Caki2 (cell line): ENCODE measurements around the gene IER5. TPM values are rescaled to one million over a fixed set of nuclear protein-coding genes. Genes with fewer than 3 reads are reported as not detected.
A peak's percentile ranks its signal among the peaks of the same experiment; 100 is the strongest.

Source experiments
- DNase-seq: peaks from one replicate; pipeline ENCODE4 v3.0.0-alpha.2; 2015; ENCODE audit warnings: low read depth
- in situ Hi-C: cut with HindIII; loops from 2 replicates; pipeline ENCODE4 v1.10.0; 2016; ENCODE audit warnings: low sequenced_read_pairs, low pct_unique_long_range_greater_than_20kb, mixed read lengths
- total RNA-seq: library from RNA; depleted of rRNA; stranded (reverse); fragments of >200 nt; shearing (Covaris generic); gene quantifications from 2 replicates; pipeline ENCODE4 v1.2.3, GENCODE V29; 2014; ENCODE audit warnings: low replicate concordance

IER5 gene
- total RNA-seq, 1 experiment from 2014 or later = 12.5 TPM

GRCh38 chr1:181073638-181074037 lies 14.9 kb upstream of the IER5 start:
- DNase-seq = peak; percentile 57

GRCh38 chr1:181075766-181076350 lies 12.6 kb upstream of the IER5 start:
- DNase-seq = peak; percentile 25
- in situ Hi-C loops = no loop called here

More at GRCh38 chr1:181073638-181074037, 14.9 kb upstream of the IER5 start:
- in situ Hi-C loops = no loop called here

GRCh38 chr1:181076852-181077251 lies 11.6 kb upstream of the IER5 start:
- no peak for DNase-seq
- in situ Hi-C loops = no loop called here

- in situ Hi-C loops = no loop called here
- no peak for DNase-seq
These were observed 10.8 kb upstream of the IER5 start for GRCh38 chr1:181077576-181078242.

GRCh38 chr1:181079382-181079781 lies 9.1 kb upstream of the IER5 start:
- in situ Hi-C loops = no loop called here
- no peak for DNase-seq

DNA sequence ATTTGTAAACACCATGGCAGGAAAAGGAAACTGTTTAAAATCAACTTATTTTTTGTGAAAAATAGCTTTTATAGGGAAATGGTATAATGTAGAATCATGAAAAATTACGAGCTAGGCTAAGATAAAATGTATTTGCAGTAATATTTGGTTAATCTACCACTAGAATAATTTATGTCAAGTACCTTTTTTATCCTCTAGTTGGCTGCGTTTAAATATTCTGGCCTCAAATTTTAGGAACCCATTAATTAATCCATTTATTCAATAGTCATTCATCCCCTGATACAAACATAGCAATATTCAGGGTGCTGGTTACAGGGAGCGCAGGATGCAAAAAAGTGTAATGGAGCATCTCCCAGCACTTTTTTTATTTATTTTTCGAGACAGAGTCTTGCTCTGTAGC lies 8.6 kb upstream of the IER5 start:
- in situ Hi-C loops = no loop called here
- no peak for DNase-seq

DNA sequence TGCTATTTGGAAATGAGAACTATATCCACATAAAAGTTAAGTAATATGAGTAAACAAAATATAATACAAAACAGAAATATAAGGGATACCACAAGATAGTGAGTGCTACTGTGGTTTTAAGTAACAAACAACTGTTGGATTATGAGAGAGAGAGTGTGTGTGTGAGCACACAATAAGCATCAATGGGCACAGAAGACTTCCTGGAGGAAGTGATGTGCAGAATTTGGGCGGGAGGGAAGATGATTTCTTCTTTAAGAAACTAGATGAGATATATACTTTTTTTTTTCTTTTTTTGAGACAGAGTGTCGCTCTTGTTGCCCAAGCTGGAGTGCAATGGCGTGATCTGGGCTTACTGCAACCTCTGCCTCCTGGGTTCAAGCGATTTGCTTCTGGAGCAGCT lies 7.9 kb upstream of the IER5 start:
- in situ Hi-C loops = no loop called here
- DNase-seq = no peak

GRCh38 chr1:181081395-181081794 lies 7.1 kb upstream of the IER5 start:
- in situ Hi-C loops = no loop called here
- DNase-seq = no peak

DNA sequence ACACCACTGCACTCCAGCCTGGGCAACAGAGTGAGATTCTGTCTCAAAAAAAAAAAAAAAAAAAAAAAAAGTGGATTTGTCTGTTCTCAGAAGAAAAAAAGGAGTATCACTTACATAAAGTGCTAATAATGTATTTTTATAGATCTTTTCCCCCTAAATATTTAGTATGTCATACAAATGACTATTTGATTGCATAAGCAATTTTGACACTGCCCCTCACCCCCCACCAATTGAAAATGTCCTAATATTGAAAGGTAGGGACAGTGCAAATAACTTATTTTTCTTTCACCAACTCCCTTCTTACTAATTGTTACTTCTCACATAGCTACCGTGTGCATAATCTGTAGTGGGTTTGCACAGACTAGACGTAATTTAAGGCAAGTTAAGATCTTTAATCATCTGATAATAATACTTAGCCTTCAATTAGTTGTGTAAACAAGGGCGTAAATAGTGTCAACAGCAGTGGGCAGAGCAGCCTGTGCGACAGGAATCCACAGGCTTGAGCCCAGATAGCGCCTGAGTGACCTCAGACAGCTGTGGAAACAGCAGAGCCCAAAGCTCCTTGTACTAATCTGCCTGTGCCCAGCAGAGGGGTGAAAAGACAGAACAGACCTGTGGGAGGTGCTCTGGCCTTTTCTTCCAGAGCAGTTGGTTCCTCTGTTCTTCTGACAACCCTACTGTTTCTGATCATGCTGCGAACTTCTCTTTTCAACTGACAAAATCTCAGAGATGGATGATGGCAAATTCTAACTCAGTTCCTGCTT lies 4.5 kb upstream of the IER5 start:
- in situ Hi-C loops = no loop called here
- no peak for DNase-seq

DNA sequence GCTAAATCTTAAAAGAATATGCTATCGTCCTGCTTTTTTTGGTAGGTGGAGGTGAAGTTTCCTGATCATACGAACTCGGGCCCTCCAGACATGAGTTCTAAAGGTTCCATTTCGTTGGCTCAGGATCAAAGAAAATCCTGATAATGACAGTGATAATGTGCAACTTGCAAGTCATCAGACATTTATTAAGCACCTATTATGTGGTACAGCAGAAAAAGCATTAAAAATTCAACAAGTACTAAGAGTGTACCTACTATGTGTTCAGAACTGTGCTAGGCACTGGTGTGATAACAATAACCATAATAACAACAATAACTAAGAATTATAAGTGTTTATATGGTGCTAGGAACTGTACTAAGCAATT lies 3.9 kb upstream of the IER5 start:
- no peak for DNase-seq
- in situ Hi-C loops = no loop called here

- no peak for DNase-seq
- in situ Hi-C loops = no loop called here
These were observed 2.4 kb upstream of the IER5 start for GRCh38 chr1:181086091-181086490.

GRCh38 chr1:181086926-181087325 lies 1.6 kb upstream of the IER5 start:
- no peak for DNase-seq
- in situ Hi-C loops = no loop called here

- DNase-seq = no peak
- in situ Hi-C loops = no loop called here
These were observed 1.0 kb upstream of the IER5 start for GRCh38 chr1:181087400-181087901.

DNA sequence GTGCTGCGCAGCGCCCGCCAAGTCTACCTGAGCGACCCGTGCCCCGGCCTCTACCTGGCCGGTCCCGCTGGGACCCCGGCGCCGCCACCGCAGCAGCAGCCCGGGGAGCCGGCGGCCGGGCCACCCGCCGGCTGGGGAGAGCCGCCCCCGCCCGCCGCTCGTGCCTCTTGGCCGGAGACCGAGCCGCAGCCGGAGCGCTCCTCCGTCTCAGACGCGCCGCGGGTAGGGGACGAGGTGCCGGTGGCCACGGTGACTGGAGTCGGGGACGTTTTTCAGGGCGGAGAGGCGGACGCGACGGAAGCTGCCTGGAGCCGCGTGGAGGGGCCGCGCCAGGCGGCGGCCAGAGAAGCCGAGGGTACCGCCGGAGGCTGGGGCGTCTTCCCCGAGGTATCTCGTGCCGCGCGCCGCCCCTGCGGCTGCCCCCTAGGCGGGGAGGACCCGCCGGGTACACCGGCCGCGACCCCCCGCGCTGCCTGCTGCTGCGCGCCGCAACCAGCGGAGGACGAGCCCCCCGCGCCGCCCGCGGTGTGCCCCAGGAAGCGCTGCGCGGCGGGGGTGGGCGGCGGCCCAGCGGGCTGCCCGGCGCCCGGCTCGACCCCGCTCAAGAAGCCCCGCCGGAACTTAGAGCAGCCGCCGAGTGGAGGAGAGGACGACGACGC lies 646 bp downstream of the IER5 start:
- in situ Hi-C loops = no loop called here
- DNase-seq = no peak

DNA sequence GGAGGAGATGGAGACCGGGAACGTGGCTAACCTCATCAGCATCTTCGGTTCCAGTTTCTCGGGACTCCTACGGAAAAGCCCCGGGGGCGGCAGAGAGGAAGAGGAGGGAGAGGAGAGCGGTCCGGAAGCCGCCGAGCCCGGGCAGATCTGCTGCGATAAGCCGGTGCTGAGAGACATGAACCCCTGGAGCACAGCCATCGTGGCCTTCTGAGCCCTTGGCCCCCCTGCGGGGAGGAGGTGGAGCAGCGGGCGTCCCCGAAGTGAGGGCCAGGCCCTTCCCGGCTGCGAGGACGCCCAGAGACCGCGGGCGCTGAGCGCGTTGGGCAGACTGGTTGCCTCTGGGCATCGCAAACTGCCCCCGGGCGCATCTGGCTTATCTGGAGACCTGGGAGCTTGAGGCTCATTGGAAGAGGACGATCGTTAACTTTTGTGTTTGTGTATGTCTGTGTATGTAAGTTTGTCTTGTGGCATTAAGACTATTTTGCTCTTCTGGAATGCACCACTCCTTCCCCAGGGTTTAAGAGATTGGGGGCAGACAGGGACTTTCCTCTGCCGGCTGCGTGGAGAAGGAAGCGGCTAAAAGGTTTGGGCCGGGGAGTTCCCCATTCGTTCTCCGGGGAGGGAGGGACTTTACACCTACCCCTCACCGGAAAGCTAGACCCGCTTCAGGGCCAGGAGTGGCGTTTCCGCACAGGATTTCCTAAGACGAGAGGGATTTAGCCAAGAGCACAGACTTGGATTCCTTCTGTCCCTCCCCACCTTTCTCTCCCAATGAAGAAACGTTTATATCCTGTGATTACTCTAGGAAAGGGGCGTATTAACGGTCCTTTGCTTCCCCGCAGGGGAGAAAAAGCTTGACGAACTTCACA lies 1.4 kb downstream of the IER5 start:
- in situ Hi-C loops = no loop called here
- DNase-seq = peak; percentile 61

GRCh38 chr1:181090641-181091126 lies 2.2 kb downstream of the IER5 start:
- in situ Hi-C loops = no loop called here

GRCh38 chr1:181091309-181092040 lies 3.0 kb downstream of the IER5 start:
- in situ Hi-C loops = no loop called here
- no peak for DNase-seq

More at GRCh38 chr1:181090641-181091126, 2.2 kb downstream of the IER5 start:
- no peak for DNase-seq
